AG04450 (cell line): ENCODE data around the gene SGSM2. TPM values are rescaled to one million over a fixed set of nuclear protein-coding genes. Genes with fewer than 3 reads are reported as not detected.

ENCODE experiments used
- CTCF ChIA-PET: fragments of 300-600, 350-600 bp; formaldehyde crosslinking; extraction: SDS; loops from one replicate; lab custom pipeline; 2022; ENCODE audit warnings: antibody characterized with exemption, inconsistent platforms; lab: Charles Lee
- POLR2A ChIA-PET: fragments of 350-600 bp; formaldehyde crosslinking; extraction: SDS; loops from one replicate; lab custom pipeline; 2021; ENCODE audit warnings: antibody characterized with exemption, inconsistent platforms; lab: Yijun Ruan, JAX
- DNase-seq: peaks from one replicate; pipeline ENCODE4 v3.0.0-alpha.2; 2011; ENCODE audit warnings: low read depth, low spot score
- H3K27ac ChIP-seq: one replicate; pipeline ENCODE4 v1.5.1; 2012; ENCODE audit warnings: low read depth, low read length, control low read depth
- H3K27me3 ChIP-seq: one replicate; pipeline ENCODE4 v1.6.0; 2012; ENCODE audit warnings: low read length; ENCODE audit not compliant: control insufficient read depth, insufficient read depth
- H3K4me3 ChIP-seq: 2 replicates; pipeline ENCODE4 v1.5.1; 2011; ENCODE audit warnings: mild to moderate bottlenecking, low read depth, low read length, control low read depth
- H3K9me3 ChIP-seq: 2 replicates; pipeline ENCODE4 v1.5.1; 2012; ENCODE audit warnings: low read length; ENCODE audit not compliant: control insufficient read depth, insufficient read depth
- polyA plus RNA-seq: library from polyadenylated mRNA; depleted of rRNA; stranded (reverse); fragments of >200 nt; gene quantifications from 2 replicates; pipeline ENCODE4 v1.2.3, GENCODE V29; 2011
- TF ChIP-seq, protein P1 (sequence below): IDR thresholded peaks from 2 replicates; pipeline ENCODE4 v1.5.1; 2011; ENCODE audit warnings: low read depth, low read length, control low read depth, inconsistent platforms

SGSM2 gene
- polyA plus RNA-seq, 1 experiment, result 19.7 TPM

DNA sequence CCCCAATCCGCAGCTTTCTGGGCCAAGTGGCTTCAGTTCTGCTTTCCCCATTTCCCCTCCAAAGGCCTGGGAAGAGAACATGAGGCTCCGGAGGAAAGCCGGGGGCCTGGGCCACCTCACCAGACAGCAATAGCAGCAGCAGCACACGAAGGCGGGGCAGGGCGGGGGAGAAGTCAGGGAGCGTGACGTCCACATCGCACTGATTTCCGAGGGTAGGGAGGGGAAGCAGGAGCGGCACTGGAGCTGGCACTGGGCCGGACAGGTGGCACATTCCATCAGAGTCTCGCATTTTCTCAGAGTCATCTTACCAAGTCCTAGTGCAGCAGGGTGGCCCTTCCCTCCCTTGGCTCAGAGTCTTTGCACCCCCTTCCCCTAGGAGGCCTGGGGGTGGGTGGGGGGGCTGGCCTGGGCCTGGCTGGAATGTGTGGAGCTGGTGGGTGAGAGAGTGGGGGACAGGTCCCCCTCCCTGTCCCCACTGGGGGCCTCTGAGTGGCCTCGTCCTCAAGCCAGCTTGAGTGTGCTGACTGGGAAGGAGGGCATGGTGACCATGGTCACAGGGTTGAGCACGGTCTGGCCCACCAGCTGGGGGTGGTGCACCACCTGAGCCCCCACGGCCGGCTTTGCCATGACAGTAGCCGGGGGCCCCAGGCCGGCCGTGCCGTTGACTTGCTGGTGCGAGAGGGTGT is 49.2 kb downstream of the SGSM2 start:
- ChIA-PET CTCF (no interaction called here), POLR2A (no interaction called here)
- TF ChIP-seq, protein P1, sequence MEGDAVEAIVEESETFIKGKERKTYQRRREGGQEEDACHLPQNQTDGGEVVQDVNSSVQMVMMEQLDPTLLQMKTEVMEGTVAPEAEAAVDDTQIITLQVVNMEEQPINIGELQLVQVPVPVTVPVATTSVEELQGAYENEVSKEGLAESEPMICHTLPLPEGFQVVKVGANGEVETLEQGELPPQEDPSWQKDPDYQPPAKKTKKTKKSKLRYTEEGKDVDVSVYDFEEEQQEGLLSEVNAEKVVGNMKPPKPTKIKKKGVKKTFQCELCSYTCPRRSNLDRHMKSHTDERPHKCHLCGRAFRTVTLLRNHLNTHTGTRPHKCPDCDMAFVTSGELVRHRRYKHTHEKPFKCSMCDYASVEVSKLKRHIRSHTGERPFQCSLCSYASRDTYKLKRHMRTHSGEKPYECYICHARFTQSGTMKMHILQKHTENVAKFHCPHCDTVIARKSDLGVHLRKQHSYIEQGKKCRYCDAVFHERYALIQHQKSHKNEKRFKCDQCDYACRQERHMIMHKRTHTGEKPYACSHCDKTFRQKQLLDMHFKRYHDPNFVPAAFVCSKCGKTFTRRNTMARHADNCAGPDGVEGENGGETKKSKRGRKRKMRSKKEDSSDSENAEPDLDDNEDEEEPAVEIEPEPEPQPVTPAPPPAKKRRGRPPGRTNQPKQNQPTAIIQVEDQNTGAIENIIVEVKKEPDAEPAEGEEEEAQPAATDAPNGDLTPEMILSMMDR, result no peak
- no peak overlapping the region for H3K4me3 ChIP-seq
- no peak for DNase-seq
- no peaks in the 10 kb centered on the region; the same call in 1 of the 2 replicates for H3K9me3 ChIP-seq
- no peak overlapping the region for H3K27ac ChIP-seq
- H3K27me3 ChIP-seq, result no peaks in the 10 kb centered on the region

DNA sequence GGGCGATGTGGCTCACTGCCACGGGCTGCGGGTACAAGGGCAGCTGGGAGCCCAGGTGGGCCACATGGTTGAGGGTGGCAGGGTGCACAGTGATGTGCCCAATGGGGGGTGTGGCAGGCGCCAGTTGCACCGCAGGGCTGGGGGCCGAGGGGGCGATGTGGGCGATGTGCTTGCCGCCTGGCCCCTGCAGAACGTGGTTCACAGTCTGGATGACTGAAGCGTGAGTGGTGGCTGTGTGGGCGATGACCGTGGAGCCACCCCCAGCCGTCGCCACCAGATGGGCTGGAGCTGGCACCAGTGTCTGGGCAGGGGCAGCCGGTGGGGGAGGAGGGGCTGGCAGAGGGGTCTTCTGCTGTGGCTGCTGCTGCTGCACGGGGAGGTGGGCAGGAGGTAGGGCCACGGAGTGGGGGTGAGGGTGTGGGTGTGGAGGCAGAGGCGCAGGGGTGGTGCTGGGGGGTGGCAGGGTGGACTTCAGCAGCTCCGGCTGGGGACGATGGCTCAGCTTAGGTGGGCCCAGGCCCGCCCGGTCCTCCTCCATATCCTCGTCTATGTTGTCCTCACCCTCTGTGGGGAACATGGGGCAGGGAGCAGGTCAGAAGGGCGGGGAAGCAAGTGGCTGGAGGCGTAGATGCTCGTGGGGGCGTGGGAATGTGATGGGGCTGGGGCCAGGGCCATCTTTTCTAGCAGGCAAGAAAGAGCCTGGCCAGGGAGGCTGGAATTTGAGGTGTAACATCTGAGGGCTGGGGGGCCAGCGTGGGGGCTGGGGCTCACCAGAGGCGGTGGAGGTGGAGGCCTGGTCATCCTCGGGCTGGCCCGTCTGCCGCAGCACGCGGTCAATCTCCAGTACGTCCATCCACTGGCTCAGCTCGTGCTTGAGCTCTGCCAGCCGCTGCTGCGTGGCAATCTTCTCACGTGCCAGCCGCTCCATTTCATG is 50.1 kb downstream of the SGSM2 start:
- H3K27me3 ChIP-seq, result no peaks in the 10 kb centered on the region
- TF ChIP-seq, protein P1, result no peak
- H3K4me3 ChIP-seq, result no peak overlapping the region
- CTCF ChIA-PET, result interaction anchor here (1.3 kb wide), 1 partner anchor 29 kb away, joined by 9 read pairs; no protein-coding TSS in a partner anchor
- no peaks in the 10 kb centered on the region; the same call in 1 of the 2 replicates for H3K9me3 ChIP-seq
- POLR2A ChIA-PET, result no interaction called here
- H3K27ac ChIP-seq, result no peak overlapping the region
- no peak for DNase-seq

DNA sequence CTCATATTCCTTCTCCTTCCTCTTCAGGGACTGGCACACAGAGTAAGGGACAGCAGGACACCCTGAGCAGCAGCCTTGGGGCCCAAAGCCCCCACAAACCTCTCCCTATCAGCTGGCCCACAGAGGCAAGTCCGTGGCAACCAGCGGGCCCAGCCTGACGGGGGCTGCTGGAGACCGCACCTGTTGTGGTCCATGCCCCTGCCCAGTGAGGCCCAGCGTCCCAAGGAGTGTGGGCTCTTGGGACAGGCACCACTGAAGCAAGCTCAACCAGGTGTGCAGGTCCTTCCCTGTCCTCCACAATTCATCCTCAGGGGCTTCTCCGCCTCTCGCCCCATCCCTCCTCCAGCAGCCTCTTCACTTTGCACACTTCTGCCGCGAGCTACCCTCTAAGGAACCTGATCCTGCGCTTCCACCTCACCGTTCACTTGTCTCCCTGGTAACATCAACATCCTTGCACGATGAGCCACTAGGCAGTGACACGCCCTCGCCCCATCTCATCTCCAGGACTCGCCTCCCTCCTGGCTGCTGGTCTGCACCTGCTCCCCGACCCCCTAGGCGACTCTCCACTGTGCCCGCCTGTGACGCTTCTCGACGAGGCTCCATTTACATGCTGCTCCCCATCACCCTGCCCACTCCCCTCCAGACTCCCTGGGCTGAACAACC is 50.9 kb downstream of the SGSM2 start:
- Histone ChIP-seq H3K9me3 (no peaks in the 10 kb centered on the region; the same call in 1 of the 2 replicates), H3K27me3 (no peaks in the 10 kb centered on the region), H3K4me3 (no peak overlapping the region), H3K27ac (no peak overlapping the region)
- POLR2A ChIA-PET, result interaction anchor here (0.6 kb wide), 1 partner anchor 19 kb away, joined by 3 read pairs; no protein-coding TSS in a partner anchor
- TF ChIP-seq, protein P1, result no peak
- CTCF ChIA-PET, result interaction anchor here (0.6 to 1.3 kb wide), 2 partner anchors 28 to 70 kb away, joined by 3 to 9 read pairs; no protein-coding TSS in a partner anchor
- no peak for DNase-seq

DNA sequence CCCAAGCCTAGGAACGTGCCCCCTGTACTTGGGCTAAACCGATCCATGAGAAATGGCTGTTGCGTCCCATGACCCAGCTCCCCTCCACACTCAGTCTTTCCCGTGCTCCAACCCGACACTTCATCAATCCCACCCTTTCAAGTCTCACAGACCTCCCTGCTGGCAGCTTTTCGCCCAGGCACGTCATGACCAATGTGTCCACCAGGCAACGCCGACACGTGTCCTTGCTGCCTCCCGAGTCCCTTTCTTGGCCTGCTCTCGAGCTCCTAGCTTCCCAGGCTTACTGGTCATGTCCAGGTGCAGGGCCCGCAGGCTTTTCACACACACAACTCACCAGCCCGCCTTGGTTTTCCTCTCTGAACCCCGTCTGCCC is 51.4 kb downstream of the SGSM2 start:
- DNase-seq, result no peak
- H3K9me3 ChIP-seq, result no peaks in the 10 kb centered on the region; the same call in 1 of the 2 replicates
- no peak overlapping the region for H3K27ac ChIP-seq
- ChIA-PET POLR2A (interaction anchor here (0.6 kb wide), 1 partner anchor 18 kb away, joined by 3 read pairs; no protein-coding TSS in a partner anchor), CTCF (interaction anchor here (0.6 to 1.3 kb wide), 2 partner anchors 27 to 69 kb away, joined by 3 to 9 read pairs; no protein-coding TSS in a partner anchor)
- no peaks in the 10 kb centered on the region for H3K27me3 ChIP-seq
- no peak overlapping the region for H3K4me3 ChIP-seq
- TF ChIP-seq, protein P1, result no peak
